ENCODE data around the gene CENPA.

DNA sequence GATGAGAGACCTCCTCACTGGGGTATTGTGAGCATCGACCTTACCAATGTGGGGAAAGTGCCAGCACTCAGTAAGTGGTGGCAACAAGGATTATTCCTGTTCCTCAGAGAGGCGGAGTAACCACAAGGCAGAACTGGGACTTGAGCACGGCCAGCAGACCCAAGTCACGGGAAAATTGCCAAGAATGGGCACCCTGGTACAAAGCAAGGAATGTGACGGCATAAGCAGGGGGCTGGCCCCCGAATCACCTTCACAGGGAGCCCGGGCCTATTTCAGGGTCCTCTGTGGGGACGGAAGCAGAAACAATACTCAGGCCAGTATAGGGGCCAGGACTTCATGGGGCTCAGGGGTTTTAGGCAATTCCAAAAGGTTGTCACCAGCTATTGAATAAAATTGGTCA, 25.4 kb downstream of the CENPA start:
- TF ChIP-seq, protein P1, sequence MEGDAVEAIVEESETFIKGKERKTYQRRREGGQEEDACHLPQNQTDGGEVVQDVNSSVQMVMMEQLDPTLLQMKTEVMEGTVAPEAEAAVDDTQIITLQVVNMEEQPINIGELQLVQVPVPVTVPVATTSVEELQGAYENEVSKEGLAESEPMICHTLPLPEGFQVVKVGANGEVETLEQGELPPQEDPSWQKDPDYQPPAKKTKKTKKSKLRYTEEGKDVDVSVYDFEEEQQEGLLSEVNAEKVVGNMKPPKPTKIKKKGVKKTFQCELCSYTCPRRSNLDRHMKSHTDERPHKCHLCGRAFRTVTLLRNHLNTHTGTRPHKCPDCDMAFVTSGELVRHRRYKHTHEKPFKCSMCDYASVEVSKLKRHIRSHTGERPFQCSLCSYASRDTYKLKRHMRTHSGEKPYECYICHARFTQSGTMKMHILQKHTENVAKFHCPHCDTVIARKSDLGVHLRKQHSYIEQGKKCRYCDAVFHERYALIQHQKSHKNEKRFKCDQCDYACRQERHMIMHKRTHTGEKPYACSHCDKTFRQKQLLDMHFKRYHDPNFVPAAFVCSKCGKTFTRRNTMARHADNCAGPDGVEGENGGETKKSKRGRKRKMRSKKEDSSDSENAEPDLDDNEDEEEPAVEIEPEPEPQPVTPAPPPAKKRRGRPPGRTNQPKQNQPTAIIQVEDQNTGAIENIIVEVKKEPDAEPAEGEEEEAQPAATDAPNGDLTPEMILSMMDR (IDR thresholded peaks at IDR 0.05), result no peak
- TF ChIP-seq EZH2 (IDR thresholded peaks at IDR 0.05), result no peak

Measured in neural progenitor cell (in vitro differentiated cells).